Brain microvascular endothelial cell (primary cell): ENCODE measurements around the gene ZMYND10.

Experiments used
- DNase-seq: peaks from one replicate; pipeline ENCODE4 v3.0.0-alpha.2; 2020
- H3K27ac ChIP-seq: fragments of 250-450 bp; sonication (Bioruptor Pico); 2 replicates; pipeline ENCODE4 v1.5.1; 2020; ENCODE audit warnings: mild to moderate bottlenecking, moderate library complexity
- H3K27me3 ChIP-seq: fragments of 250-450 bp; sonication (Bioruptor Pico); replicated peaks from 2 replicates; pipeline ENCODE4 v1.5.1; 2020; ENCODE audit warnings: mild to moderate bottlenecking
- H3K36me3 ChIP-seq: fragments of 250-450 bp; sonication (Bioruptor Pico); replicated peaks from 2 replicates; pipeline ENCODE4 v1.5.1; 2020; ENCODE audit warnings: mild to moderate bottlenecking
- H3K4me3 ChIP-seq: 2 replicates; pipeline ENCODE4 v1.5.1; 2011; ENCODE audit warnings: low read depth, mild to moderate bottlenecking, control low read depth, low read length, moderate library complexity
- in situ Hi-C: cut with HindIII; loops from 2 replicates; pipeline ENCODE4 v1.10.0; 2017; ENCODE audit warnings: low sequenced_read_pairs, low pct_ligation_motif_present
- TF ChIP-seq, protein P1 (sequence below): IDR thresholded peaks from 2 replicates; pipeline ENCODE4 v1.5.1; 2011; ENCODE audit warnings: low read depth, mild to moderate bottlenecking, moderate library complexity, low read length, control low read depth, inconsistent platforms; ENCODE audit errors: missing control alignments

The ZMYND10 gene

GRCh38 chr3:50319181-50319893 is 26.2 kb downstream of the ZMYND10 start:
- H3K4me3 ChIP-seq = no peak overlapping the region
- DNase-seq = no peak
- H3K27me3 ChIP-seq = no peaks in the 10 kb centered on the region
- in situ Hi-C loops = no loop called here
- TF ChIP-seq, protein P1, sequence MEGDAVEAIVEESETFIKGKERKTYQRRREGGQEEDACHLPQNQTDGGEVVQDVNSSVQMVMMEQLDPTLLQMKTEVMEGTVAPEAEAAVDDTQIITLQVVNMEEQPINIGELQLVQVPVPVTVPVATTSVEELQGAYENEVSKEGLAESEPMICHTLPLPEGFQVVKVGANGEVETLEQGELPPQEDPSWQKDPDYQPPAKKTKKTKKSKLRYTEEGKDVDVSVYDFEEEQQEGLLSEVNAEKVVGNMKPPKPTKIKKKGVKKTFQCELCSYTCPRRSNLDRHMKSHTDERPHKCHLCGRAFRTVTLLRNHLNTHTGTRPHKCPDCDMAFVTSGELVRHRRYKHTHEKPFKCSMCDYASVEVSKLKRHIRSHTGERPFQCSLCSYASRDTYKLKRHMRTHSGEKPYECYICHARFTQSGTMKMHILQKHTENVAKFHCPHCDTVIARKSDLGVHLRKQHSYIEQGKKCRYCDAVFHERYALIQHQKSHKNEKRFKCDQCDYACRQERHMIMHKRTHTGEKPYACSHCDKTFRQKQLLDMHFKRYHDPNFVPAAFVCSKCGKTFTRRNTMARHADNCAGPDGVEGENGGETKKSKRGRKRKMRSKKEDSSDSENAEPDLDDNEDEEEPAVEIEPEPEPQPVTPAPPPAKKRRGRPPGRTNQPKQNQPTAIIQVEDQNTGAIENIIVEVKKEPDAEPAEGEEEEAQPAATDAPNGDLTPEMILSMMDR = no peak
- no peak overlapping the region for H3K27ac ChIP-seq
- H3K36me3 ChIP-seq = peaks cover 9% of the 10 kb centered on the region

- TF ChIP-seq, protein P1 = no peak
- peaks cover 9% of the 10 kb centered on the region for H3K36me3 ChIP-seq
- no peak overlapping the region for H3K27ac ChIP-seq
- no peak overlapping the region for H3K4me3 ChIP-seq
- in situ Hi-C loops = no loop called here
- H3K27me3 ChIP-seq = no peaks in the 10 kb centered on the region
- DNase-seq = no peak
These were observed 26.9 kb downstream of the ZMYND10 start for GRCh38 chr3:50318615-50319014.

- no peak for DNase-seq
- TF ChIP-seq, protein P1 = no peak
- no peak overlapping the region for H3K4me3 ChIP-seq
- H3K27ac ChIP-seq = no peak overlapping the region
- H3K36me3 ChIP-seq = peaks cover 9% of the 10 kb centered on the region
- in situ Hi-C loops = no loop called here
- no peaks in the 10 kb centered on the region for H3K27me3 ChIP-seq
These were observed 27.4 kb downstream of the ZMYND10 start for GRCh38 chr3:50318163-50318562.

GRCh38 chr3:50317300-50317699 is 28.2 kb downstream of the ZMYND10 start:
- in situ Hi-C loops = no loop called here
- Histone ChIP-seq H3K27ac (no peak overlapping the region), H3K36me3 (peaks cover 9% of the 10 kb centered on the region), H3K27me3 (no peaks in the 10 kb centered on the region), H3K4me3 (no peak overlapping the region)
- DNase-seq = no peak
- TF ChIP-seq, protein P1 = no peak

- H3K27me3 ChIP-seq = no peaks in the 10 kb centered on the region
- H3K4me3 ChIP-seq = no peak overlapping the region
- H3K36me3 ChIP-seq = peaks cover 9% of the 10 kb centered on the region
- DNase-seq = no peak
- in situ Hi-C loops = no loop called here
- H3K27ac ChIP-seq = no peak overlapping the region
- TF ChIP-seq, protein P1 = no peak
These were observed 28.8 kb downstream of the ZMYND10 start for GRCh38 chr3:50316657-50317242.
